Measurements from ENCODE around the gene SLC13A1. TPM values are rescaled to one million over a fixed set of nuclear protein-coding genes. Genes with fewer than 3 reads are reported as not detected.

SLC13A1 gene
- polyA plus RNA-seq, 1 donor: not detected

DNA sequence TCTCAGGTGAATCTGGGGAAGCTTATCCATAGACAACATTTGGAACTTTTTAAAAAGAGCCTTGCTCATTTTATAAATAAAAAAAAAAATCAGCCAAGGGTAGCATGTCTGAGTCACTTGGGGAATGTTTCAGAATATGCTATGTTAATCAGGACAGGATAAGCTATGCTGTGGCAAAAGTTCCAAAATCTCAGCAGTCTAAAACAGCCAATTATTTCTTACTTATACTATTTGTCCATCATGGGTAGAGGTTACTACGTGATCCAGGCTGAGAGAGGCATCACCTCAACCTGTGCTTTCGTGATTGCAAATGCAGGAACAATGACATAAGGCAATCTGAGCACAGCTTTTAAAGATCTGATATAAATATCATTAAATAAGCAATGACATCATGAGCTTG is 6.5 kb downstream of the SLC13A1 start:
- DNase-seq: no peak

DNA sequence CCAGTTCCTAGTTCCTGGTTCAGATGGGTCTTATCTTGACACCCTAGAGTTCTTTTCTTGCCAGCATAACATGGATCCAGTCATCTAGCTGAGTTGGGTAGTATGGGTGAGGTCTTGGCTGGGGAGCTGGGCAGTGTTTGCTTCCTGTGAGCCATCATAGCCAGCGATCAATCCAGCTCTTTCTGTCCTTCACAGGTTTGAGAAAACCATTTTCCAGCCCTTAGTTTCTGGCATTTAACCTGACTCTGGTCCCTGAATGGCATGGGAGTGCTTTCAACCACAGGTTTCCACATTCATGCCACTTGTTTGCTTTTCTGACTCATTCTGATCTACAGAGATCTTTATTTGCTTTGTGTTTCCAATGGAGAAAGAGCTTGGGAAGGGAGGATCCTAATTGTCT is 8.6 kb downstream of the SLC13A1 start:
- DNase-seq: no peak

DNA sequence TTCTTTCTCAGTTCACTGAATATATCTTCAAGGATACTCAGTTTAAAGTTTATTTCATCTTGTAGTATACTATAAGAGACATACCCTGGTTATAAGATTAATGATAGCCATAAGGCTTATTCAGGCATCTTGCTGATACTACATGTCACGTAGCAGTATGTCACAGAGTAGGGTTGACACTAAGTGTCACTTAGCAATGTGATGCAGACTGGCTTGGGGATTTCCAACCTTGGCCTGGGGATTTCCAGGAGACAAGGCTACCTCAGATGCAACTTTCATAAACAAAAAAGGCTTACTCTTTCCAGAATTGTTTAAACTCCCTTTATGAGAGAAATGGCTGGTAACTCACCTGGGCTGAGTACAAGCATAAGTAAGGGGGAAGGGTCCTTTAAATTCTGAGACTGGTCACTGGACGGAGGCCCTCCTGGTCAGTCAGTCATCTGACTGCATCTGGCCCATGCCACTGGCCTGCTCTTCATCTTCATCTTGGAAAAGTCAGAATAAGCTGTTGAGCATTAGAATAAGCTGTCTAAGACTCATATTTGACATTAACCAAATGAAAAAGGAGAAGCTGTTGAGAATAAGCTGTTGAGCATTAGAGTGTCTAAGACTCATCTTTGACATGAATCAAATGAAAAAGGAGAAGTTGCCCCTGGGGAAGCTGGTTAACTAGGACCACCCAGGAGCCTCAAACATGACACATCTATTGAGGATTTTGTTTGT is 9.5 kb downstream of the SLC13A1 start:
- no peak for DNase-seq

DNA sequence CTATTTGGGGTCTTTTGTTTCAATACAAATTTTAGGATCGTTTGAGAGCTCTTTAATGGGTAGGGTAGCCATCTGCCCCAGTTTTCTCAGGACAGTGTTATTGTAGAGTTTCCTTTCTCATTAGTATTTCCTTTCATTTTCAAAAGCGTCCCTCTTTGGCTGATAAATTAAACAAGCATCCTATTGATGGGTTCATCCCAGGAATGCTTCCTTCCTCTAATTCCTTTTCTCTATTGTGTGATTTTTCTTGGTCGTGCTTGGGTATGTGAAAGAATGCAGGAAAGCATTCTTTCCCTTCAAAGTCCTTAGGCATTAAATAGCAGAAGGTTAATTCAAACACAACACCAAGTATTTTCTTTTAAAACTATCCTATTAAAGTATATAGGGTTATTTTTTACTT is 14.0 kb downstream of the SLC13A1 start:
- DNase-seq: no peak

DNA sequence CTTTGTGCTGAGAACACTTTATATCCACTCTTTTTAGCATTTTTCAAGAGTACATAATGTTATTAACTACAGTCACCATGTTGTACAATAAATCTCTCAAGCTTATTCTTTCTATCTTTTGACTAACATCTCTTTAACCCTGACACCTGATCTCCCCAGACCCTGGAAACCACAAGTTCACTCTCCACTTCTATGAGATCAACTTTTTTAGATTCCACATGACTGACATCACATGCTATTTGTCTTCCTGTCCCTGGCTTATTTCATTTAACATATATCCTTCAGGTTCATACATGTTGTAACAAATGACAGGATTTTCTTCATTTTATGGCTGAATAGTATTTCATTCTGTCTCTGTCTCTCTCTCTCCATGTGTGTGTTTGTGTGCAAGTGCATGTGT is 15.5 kb downstream of the SLC13A1 start:
- no peak for DNase-seq

DNA sequence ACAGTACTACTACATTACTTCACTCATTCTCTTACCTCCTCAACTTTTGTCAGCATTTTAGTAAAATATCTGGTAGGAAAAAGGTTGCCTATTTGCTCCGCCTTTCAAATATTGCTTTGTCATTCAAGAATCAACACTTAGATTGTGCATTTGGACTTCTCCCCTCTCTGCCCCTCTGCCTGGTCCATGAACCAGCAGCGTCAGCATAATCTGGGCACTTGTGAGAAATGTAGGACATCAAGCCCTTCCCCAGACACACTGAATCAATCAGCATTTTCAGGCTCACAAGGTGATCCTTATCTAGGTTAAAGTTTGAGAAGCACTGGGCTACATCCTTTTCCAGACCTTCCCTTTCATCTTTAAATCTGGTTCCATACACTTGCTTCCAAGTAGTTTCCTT is 16.3 kb downstream of the SLC13A1 start:
- no peak for DNase-seq

DNA sequence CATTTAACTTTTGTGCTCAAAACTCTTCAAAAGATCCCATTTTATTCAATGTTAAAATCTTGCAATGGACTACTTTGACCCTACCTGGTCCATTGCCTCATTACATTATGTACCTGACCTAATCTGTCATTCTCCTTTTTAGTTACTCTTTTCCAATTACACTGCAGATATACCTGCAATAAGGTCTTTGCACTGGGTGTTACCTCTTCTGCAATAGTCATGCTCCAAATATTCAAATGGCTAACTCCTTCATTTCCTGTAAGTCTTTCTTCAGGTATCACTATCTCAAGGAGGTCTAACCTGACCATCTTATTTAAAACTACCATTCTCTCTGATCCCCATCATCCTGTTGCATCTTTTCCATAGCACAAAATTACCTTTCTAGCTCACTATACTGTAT is 22.3 kb downstream of the SLC13A1 start:
- no peak for DNase-seq

DNA sequence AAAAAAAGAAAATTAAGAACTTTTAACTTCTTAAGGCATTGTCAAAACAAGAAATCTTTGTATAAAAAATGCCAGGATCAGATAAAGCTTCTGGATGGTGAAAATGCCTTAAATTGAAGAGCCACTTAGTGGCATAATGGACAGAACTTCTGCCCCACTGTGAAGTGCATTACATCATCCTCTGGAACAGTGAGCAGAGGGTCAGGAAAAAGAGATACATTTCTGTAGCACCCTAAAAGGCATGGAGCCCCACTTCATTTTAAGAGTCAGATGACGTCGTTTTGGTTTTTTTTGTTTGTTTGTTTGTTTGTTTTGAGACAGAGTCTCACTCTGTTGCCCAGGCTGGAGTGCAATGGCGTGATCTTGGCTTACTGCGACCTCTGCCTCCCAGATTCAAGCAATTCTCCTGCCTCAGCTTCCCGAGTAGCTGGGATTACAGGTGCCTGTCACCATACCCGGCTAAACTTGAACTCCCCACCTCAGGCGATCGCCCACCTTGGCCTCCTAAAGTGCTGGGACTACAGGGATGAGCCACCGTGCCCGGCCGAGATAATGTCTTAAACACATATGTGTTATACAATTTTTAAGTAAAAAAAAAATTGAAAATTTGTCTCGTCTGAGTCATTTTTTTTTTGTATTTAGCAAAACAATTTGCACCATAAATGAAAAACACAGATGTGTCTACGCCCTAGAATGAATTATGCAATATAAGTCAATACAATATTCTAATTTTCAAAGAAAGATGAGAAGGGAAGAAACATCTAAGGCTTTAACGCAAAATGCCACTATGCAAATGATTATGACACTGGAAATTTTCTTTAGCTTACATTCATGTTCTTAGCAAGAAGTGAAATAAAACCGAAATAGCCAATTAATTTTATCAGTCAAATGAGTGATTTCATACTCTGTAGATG is 29.2 kb downstream of the SLC13A1 start:
- no peak for DNase-seq

DNA sequence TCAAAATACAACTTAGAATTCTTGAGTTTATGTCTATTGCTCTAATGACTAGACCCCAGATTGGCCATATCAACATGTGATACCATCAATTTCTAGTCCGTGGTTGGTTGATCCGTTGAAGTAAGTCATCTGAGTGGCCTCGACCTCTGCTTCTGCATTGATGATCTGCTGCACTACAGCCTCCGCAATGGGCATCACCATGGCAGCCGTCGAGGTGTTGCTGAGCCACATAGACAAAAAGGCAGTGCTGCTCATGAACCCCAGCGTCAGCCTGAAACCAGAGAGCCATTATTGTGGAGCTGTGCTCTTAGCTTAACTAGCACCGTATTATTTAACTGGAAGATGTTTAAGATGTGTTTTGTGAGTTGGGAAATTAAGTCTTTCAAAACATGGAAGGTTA is 30.7 kb downstream of the SLC13A1 start:
- DNase-seq: no peak

DNA sequence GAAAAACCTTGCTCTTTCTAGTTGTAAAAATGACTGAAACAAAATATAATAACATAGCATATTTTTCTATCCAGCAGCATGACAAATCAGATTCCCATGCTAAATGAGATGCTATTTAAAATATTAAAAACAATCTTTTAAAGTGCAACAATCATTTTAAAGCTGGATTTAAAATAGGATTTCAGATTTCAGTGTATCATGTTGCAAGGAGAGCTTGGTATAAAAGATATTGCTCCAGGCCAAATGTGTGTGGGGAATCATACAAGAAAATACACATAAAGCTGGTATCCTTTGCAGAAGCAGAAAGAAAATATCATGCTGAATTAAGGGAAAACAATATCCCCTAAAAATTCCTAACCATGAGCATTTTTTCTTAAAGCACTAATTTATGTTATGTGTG is 42.2 kb downstream of the SLC13A1 start:
- no peak for DNase-seq

DNA sequence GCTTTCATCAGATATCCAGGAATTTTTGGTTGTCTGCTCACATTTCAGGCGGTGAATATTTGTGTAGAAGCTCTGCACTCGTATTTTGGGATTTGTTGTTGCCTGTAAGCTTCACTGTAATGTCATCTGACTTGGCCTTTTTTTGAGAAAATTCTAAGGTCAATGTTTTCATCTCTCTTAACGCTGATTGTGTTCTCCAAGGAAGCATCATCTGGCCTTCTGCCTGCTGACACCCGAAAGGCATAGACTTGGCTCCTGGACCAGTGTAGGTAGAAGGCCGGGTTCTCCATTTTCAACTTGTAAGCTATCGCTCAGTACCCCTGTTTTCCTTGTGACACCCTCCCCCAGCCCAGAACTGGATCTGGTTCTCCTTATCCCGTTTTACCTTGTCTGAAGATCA is 44.2 kb downstream of the SLC13A1 start:
- no peak for DNase-seq

DNA sequence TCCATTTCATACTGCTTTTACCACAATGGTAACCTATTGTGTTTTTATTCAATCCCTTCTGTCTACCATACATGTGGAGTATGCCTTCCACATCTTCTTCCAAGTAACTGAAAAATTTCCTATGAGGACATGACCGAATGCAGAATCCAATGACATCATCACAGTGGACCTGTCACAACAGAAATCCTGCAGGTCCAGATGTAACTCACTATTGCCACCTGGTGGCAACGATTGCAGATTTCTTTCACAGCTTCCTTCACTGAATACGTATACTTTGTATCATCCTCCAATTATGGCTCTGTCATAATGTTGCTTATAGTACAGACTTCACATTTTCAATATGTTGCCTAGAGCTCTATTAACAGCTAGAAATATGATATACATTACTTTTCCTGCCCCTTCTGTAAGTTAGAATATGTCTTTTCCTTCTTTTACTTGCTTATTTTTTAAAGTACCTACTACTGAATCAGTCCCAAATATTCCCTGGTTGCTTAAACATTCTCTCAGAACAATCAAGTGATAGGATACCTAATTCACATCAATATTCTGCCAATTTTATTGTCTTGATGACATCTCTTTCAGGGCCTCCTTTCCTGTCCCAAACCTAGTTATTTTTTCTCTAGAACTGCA is 45.4 kb downstream of the SLC13A1 start:
- DNase-seq: peak; percentile 59

DNA sequence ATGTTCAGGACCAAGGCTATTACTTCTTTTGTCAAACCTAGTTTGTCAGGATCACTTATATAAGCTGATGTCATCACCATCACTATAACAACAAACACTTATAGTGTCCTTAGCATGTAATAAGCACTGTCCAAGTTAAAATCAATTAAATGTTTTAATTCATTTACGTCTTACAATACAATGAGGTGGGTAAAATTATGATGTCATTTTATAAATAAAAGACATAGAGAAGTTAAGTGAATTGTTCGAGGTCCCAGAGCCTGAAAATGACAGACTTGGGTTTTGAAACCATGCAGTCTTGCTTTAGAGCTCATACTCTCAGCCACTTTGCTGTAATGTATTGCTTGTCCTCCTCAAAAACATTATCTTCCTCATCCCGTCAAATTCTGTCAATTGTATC is 48.3 kb downstream of the SLC13A1 start:
- DNase-seq: no peak

DNA sequence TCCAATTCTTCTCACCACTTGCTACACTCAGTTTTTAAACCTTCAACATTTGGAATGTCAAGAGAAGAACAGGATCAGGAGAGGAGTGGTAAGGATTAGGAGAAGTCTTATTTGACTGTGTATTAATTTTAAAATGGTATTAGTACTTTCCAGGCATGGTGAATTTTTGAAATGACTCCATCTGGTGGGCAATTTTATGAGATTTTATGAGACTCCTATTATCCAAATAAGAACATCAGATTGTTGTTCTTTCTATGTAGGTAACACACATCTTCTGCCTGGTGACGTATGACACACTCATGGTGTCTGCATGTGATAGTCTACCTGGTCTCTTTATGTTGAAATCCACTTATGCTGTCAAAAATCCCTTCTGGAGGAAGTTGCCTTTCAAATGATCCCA is 51.0 kb downstream of the SLC13A1 start:
- DNase-seq: no peak

DNA sequence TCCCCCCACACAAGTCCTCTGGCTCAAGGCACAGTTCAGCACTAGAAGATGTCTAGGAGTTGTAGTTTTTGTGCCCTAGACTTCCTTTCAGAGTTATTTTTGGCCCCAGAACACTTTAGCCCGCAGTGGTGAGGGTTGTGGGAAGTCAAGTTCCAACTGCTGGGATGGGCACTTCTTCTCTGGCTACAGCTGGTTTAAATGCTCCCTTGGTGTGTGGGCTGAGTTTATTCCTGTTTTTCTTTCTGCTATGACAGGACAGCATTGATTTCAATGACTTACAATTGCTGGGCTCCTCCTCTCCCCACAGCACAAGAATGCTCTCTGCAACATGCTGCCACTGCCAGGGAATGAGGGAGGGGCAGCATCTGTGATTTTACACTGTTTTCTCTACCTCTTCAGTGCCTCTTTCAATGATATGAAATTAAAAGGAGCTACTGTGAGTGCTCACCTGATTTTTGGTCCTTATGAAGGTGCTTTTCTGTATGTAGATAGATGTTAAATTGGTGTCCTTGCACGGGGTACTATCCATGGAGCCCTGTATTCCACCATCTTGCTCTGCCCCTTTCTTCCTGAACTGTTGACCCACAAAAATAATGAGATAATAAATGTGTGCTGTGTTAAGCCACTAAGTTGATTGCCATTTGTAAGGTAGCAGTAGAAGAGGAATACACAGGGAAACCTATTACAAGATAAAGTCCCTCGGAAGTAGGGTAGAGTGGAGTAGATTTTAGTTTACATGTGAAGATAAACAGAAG is 56.3 kb downstream of the SLC13A1 start:
- no peak for DNase-seq

DNA sequence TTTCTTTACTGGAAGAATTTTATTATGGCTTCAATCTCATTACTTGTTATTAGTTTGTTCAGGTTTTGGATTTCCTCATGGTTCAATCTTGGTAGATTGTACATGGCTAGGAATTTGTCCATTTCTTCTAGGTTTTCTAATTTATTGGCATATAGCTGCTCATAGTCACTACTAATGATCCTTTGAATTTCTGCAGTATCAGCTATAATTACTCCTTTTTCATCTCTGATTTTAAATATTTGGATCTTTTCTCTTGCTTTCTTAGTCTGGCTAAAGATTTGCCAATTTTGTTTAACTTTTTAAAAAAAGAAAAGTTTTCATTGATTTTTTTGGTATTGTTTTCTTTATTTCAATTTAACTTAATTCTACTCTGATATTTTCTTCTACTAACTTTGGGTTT is 59.2 kb downstream of the SLC13A1 start:
- no peak for DNase-seq

DNA sequence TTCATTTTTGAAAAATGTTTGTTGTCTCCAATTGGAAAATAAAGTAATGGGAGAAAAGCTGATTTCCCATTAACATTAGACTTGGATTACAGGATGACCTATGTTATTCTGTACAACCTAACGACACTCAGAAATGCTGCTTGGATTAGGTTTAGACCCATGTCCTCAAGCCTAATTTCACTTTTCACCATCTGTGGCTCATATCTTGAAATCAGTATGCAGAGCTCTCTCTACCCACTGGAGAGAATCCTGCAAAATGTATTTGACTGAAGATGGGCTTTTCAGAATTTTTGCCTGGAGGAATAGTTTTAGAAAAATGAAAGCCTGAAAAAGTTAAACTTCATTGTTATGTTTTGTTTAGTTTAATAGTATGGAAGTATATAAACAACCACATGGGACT is 63.8 kb downstream of the SLC13A1 start:
- no peak for DNase-seq

DNA sequence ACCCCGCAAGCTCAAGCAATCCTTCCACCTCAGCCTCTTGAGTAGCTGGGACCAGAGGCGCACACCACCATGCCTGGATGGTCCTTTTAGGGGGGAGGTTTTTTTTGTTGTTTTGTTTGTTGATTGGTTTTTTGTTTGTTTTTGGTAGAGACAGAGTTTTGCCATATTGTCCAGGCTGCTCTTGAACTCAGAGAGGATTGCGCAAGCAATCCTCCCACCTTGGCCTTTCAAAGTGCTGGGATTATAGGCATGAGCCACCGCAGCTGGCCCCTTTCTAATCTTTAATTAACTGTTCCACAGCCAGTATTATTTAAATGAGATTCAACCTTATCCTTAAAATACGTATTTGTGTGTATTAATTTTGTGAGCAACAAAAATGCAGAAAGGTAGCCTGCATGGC is 65.8 kb downstream of the SLC13A1 start:
- DNase-seq: no peak

DNA sequence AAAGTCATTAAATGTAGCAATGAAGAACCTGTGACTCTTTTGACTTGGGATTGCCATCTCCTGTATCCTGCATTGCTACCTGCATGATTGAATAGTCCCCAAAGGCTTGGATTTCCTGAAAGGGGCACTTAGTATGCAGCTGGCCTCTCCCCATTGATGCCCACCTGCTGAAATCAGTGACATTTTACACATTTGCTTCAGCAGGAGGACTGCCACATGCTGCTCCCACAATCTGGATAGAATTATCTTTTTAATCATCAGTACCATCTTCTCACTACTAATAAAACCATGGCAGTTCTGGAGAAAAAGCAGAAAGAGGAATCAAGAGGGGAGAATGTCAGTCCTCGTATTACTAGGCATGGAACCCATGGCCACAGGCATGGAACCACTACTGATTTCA is 67.8 kb downstream of the SLC13A1 start:
- no peak for DNase-seq

DNA sequence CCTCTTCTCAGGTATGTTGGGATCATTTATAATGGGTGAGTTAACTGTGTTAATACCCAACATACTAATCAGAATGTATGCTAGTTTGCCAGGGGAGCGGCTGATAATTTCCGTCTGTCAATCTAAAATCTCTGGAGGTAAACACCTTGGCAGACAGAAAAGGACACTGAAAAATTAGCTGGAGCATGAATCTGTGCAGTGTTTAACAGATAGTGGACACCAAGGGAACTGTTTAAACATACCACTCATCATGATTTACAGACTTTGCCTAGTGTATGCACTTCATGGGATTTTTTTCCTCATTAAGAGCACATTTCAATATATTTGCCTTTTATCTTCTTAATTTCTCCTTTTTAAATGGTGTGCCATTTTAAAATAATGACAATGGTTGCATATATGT is 68.2 kb downstream of the SLC13A1 start:
- DNase-seq: no peak

DNA sequence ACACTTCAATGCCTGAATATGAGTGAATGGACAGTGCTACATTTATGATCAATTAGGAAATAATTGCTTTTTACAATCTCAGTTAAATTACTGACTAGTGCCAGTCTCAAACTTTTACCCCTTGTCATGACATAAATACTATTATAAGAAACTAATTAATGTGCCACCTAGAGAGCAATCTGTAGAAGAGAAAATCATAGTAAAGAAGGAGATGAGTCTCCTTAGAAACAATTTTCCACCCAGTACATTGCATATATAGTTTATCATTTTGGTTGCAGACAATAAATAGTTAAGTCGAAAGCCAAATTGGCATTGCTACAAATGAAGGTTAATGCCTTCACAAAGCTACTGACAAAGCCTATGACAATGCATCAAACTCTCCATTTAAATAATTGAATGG is 68.6 kb downstream of the SLC13A1 start:
- no peak for DNase-seq

DNA sequence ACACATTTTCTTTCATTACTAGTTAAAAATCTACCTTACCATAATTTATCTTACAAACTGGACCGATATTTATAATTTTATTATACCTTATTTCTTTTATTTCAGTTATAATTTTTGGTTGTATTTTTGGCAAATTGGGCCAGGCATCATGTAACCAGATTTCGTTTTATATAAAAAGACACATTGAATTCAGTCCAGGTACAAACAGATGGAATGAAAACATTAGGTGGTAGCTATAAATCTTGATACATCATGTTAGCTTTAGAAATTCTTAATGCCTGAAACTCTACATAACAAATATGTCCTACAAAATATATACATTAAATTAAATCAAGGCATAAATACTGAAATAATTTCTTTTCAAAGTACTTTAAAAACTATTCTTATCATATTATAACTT is 73.1 kb downstream of the SLC13A1 start:
- DNase-seq: no peak

DNA sequence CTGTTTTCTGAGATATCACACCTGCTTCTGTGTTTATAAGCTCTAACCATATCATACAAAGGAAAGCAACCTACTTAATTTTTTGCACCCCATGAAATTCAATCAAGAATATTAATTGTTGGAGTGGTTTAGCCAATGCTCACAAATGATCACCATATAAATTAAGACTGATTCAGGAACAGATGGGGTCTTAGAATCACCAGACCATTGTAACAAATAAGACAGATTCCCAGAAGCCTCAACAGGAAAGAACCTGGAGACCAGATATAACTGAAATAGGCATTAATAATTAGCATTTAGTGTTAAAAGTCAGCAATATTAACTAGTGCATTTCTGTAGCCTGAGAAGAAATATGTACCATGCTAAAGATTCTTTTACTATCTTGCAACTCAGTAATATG is 73.6 kb downstream of the SLC13A1 start:
- no peak for DNase-seq
